ENCODE results near the gene ZNF747. TPM values are rescaled to one million over a fixed set of nuclear protein-coding genes. Genes with fewer than 3 reads are reported as not detected.

The ZNF747 gene
- total RNA-seq, 1 experiment from 2014 or later = 10.9 TPM

GRCh38 chr16:30488764-30489605 is 45.7 kb downstream of the ZNF747 start:
- no peaks in the 10 kb centered on the region for H3K27me3 ChIP-seq (ENCODE audit: control insufficient read depth, insufficient read depth, low read length)
- no peak overlapping the region for H3K4me3 ChIP-seq (ENCODE audit: low read depth in 2 of 2, low read length in 2 of 2)
- H3K36me3 ChIP-seq (ENCODE audit: control insufficient read depth, insufficient read depth, low read length) = no peaks in the 10 kb centered on the region
- TF ChIP-seq REST (IDR thresholded peaks at IDR 0.05; ENCODE audit: insufficient read depth in 1 of 2, low read depth in 2 of 2, low read length in 1 of 2) = no peak
- no peak for TF ChIP-seq TCF7L2 (IDR thresholded peaks at IDR 0.05; ENCODE audit: low read depth, low read length)
- no peak for TF ChIP-seq SIN3A (IDR thresholded peaks at IDR 0.05; ENCODE audit: borderline replicate concordance, insufficient read depth, low read depth, low read length)
- no peak for TF ChIP-seq POLR2AphosphoS5 (IDR thresholded peaks at IDR 0.05; ENCODE audit: low read depth, low read length)
- TF ChIP-seq, protein P1, sequence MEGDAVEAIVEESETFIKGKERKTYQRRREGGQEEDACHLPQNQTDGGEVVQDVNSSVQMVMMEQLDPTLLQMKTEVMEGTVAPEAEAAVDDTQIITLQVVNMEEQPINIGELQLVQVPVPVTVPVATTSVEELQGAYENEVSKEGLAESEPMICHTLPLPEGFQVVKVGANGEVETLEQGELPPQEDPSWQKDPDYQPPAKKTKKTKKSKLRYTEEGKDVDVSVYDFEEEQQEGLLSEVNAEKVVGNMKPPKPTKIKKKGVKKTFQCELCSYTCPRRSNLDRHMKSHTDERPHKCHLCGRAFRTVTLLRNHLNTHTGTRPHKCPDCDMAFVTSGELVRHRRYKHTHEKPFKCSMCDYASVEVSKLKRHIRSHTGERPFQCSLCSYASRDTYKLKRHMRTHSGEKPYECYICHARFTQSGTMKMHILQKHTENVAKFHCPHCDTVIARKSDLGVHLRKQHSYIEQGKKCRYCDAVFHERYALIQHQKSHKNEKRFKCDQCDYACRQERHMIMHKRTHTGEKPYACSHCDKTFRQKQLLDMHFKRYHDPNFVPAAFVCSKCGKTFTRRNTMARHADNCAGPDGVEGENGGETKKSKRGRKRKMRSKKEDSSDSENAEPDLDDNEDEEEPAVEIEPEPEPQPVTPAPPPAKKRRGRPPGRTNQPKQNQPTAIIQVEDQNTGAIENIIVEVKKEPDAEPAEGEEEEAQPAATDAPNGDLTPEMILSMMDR (IDR thresholded peaks at IDR 0.05) = no peak
- BruUV-seq (replicated peaks) = no TSS peak
- ChIA-PET CTCF (no interaction called here), POLR2A (no interaction called here)
- intact Hi-C loops (cut with micrococcal nuclease; ENCODE audit: unreplicated experiment) (no loop called here), in situ Hi-C loops (cut with HindIII; ENCODE audit: low pct_unique_long_range_greater_than_20kb, low sequenced_read_pairs) (no loop called here)
- H3K4me1 ChIP-seq (ENCODE audit: control insufficient read depth, insufficient read depth, low read length) = 0 out of 2 replicates have a peak, but pooled peaks cover 3% of the 10 kb centered on the region
- no peak for ATAC-seq
- H3K9me3 ChIP-seq (ENCODE audit: control insufficient read depth, insufficient read depth, low read depth, low read length) = no peaks in the 10 kb centered on the region
- H3K27ac ChIP-seq (ENCODE audit: low read length) = no peak overlapping the region
- no peak for DNase-seq (ENCODE audit: low read depth, low spot score)

GRCh38 chr16:30485818-30486436 is 48.7 kb downstream of the ZNF747 start:
- ATAC-seq = no peak
- no peak for DNase-seq (ENCODE audit: low read depth, low spot score)
- in situ Hi-C loops (cut with HindIII; ENCODE audit: low pct_unique_long_range_greater_than_20kb, low sequenced_read_pairs) = no loop called here
- CTCF ChIA-PET = no interaction called here
- H3K36me3 ChIP-seq (ENCODE audit: control insufficient read depth, insufficient read depth, low read length) = no peaks in the 10 kb centered on the region
- H3K27ac ChIP-seq (ENCODE audit: low read length) = no peak overlapping the region
- no peak for TF ChIP-seq SIN3A (IDR thresholded peaks at IDR 0.05; ENCODE audit: borderline replicate concordance, insufficient read depth, low read depth, low read length)
- TF ChIP-seq REST (IDR thresholded peaks at IDR 0.05; ENCODE audit: insufficient read depth in 1 of 2, low read depth in 2 of 2, low read length in 1 of 2) = no peak
- TF ChIP-seq TCF7L2 (IDR thresholded peaks at IDR 0.05; ENCODE audit: low read depth, low read length) = no peak
- TF ChIP-seq POLR2AphosphoS5 (IDR thresholded peaks at IDR 0.05; ENCODE audit: low read depth, low read length) = no peak
- no peaks in the 10 kb centered on the region for H3K27me3 ChIP-seq (ENCODE audit: control insufficient read depth, insufficient read depth, low read length)
- no peak overlapping the region for H3K4me3 ChIP-seq (ENCODE audit: low read depth in 2 of 2, low read length in 2 of 2)
- intact Hi-C loops (cut with micrococcal nuclease; ENCODE audit: unreplicated experiment) = no loop called here
- H3K9me3 ChIP-seq (ENCODE audit: control insufficient read depth, insufficient read depth, low read depth, low read length) = no peaks in the 10 kb centered on the region
- no peaks in the 10 kb centered on the region for H3K4me1 ChIP-seq (ENCODE audit: control insufficient read depth, insufficient read depth, low read length)
- BruUV-seq (replicated peaks) = no TSS peak
- POLR2A ChIA-PET = interaction anchor here (0.7 kb wide), 1 partner anchor 24 kb away, joined by 13 read pairs; no protein-coding TSS in a partner anchor
